Prostate gland (tissue), 2 donors: ENCODE data around the gene SREBF1. TPM values are rescaled to one million over a fixed set of nuclear protein-coding genes. Genes with fewer than 3 reads are reported as not detected.

ENCODE experiments used
- DNase-seq: peaks from one replicate; pipeline ENCODE4 v3.0.0-alpha.2; 2019; ENCODE audit warnings: low spot score
- H3K27ac ChIP-seq, 2 donors: fragments of 200-600 bp; sonication (generic); 2 replicates each; pipeline ENCODE4 v1.5.1; 2017 to 2019
- H3K27me3 ChIP-seq: fragments of 200-600 bp; sonication (generic); replicated peaks from 2 replicates; pipeline ENCODE4 v1.5.1; 2019; ENCODE audit not compliant: insufficient read depth
- H3K36me3 ChIP-seq, 2 donors: fragments of 200-600 bp; sonication (generic); 1 replicate in 1 of 2; 2 replicates in 1 of 2; pipeline versions ENCODE4 v1.5.1 to v1.8.1; 2017 to 2019
- H3K4me1 ChIP-seq: fragments of 200-600 bp; sonication (generic); replicated peaks from 2 replicates; pipeline ENCODE4 v1.5.1; 2019
- H3K4me3 ChIP-seq, 2 donors: fragments of 200-600 bp; sonication (generic); 2 replicates each; pipeline ENCODE4 v1.5.1; 2017 to 2019
- H3K9me3 ChIP-seq: fragments of 200-600 bp; sonication (generic); 2 replicates; pipeline ENCODE4 v1.5.1; 2017
- POLR2A ChIP-seq: fragments of 450-650 bp; IDR thresholded peaks from one replicate; pipeline ENCODE4 v1.6.1; 2016; ENCODE audit warnings: antibody characterized with exemption, mild to moderate bottlenecking
- POLR2AphosphoS5 ChIP-seq: sonication (generic); formaldehyde crosslinking; IDR thresholded peaks from one replicate; pipeline ENCODE4 v1.6.1; 2017; ENCODE audit warnings: antibody characterized with exemption
- WGBS: methylation state at CpG from one replicate; pipeline ENCODE4 v1.1.5; 2018; 5-methylcytosine and 5-hydroxymethylcytosine counted together
- intact Hi-C: fragments of 100-400 bp; cut with DNase I; formaldehyde crosslinking; loops from one replicate; pipeline ENCODE4 v1.14.2; 2022
- total RNA-seq, 2 donors: library from RNA; depleted of rRNA; stranded (reverse); fragments of >200 nt; gene quantifications; one replicate each; pipeline ENCODE4 v1.1.0, GENCODE V29; 2016
- TF ChIP-seq, protein P1 (sequence below), 4 experiments: fragments of 200-600 bp in 2 of 4; fragments of 450-650 bp in 2 of 4; sonication (generic) in 2 of 4; IDR thresholded peaks; 1 replicate in 3 of 4; 2 replicates in 1 of 4; pipeline ENCODE4 v1.5.1; 2016 to 2019; ENCODE audit warnings: antibody characterized with exemption in 4 of 4, mild to moderate bottlenecking in 2 of 4, moderate library complexity in 2 of 4

Gene SREBF1
- total RNA-seq, 2 donors from 2014 or later: 134 to 299 TPM

- H3K27me3 ChIP-seq: no peaks in the 10 kb centered on the region
- peaks cover 43% of the 10 kb centered on the region for H3K4me1 ChIP-seq
- H3K4me3 ChIP-seq: no peak overlapping the region
- intact Hi-C loops: loop anchor here (5.0 to 10.0 kb wide), 2 partner anchors 103 to 220 kb away; partner anchors contain the start of genes ATPAF2 and GID4
- TF ChIP-seq POLR2AphosphoS5: no peak
- WGBS: 57% methylated on average over 16 of the region's 20 CpGs
- H3K27ac ChIP-seq: peak overlapping the region; percentile 80 to 94
- H3K9me3 ChIP-seq: no peaks in the 10 kb centered on the region
- DNase-seq: no peak
- peaks cover 3 to 17% of the 10 kb centered on the region in 2 donors for H3K36me3 ChIP-seq
These were observed 22.4 kb downstream of the SREBF1 start for GRCh38 chr17:17814162-17815061.

- no peaks in the 10 kb centered on the region for H3K27me3 ChIP-seq
- H3K4me1 ChIP-seq: peaks cover 37% of the 10 kb centered on the region
- intact Hi-C loops: loop anchor here (2.0 to 10.0 kb wide), 2 partner anchors 47 to 221 kb away; partner anchors contain the start of genes ATPAF2 and GID4
- WGBS: 81% methylated on average over 8 of the region's 16 CpGs
- no peak overlapping the region for H3K4me3 ChIP-seq
- TF ChIP-seq, protein P1, sequence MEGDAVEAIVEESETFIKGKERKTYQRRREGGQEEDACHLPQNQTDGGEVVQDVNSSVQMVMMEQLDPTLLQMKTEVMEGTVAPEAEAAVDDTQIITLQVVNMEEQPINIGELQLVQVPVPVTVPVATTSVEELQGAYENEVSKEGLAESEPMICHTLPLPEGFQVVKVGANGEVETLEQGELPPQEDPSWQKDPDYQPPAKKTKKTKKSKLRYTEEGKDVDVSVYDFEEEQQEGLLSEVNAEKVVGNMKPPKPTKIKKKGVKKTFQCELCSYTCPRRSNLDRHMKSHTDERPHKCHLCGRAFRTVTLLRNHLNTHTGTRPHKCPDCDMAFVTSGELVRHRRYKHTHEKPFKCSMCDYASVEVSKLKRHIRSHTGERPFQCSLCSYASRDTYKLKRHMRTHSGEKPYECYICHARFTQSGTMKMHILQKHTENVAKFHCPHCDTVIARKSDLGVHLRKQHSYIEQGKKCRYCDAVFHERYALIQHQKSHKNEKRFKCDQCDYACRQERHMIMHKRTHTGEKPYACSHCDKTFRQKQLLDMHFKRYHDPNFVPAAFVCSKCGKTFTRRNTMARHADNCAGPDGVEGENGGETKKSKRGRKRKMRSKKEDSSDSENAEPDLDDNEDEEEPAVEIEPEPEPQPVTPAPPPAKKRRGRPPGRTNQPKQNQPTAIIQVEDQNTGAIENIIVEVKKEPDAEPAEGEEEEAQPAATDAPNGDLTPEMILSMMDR (IDR thresholded peaks at IDR 0.05): no peak
- TF ChIP-seq POLR2AphosphoS5 (no peak), POLR2A (no peak)
- H3K9me3 ChIP-seq: no peaks in the 10 kb centered on the region
- peaks cover 3 to 12% of the 10 kb centered on the region in 2 donors for H3K36me3 ChIP-seq
- peak overlapping the region; percentile 80 to 94 for H3K27ac ChIP-seq
- no peak for DNase-seq
These were observed 23.1 kb downstream of the SREBF1 start for GRCh38 chr17:17813725-17814095.

DNA sequence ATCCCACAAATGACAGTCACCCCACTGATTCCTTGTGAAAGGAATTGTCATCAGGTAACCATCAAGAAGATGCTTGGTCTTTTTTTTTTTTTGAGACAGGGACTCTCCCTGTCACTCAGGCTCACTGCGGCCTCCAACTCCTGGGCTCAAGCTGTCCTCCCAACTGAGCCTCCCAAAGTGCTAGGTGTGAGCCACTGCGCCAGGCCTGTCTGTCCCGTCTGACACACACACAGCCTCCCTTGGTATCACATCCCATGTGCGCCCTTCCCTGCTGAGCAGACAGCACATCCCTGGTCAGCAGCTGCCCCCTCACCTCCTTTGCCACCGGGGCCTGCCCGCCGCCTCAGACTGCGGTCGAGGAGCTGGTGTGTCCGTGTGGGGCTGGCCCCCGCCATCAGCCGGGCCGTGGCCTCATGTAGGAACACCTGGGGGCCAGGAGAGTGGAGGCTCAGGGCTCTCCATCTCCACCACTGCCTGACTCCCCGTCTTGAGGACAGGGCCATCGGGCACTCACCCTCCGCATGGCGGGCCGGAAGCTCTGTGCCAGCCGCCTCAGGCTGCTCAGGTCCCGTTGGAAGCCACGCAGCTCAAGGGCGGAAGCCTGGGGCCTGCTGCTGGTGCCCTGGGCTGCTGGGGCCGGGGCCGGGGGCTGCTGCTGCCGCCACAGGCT, 23.6 kb downstream of the SREBF1 start:
- no peak for DNase-seq
- intact Hi-C loops: loop anchor here (2.0 to 10.0 kb wide), 2 partner anchors 48 to 222 kb away; partner anchors contain the start of genes ATPAF2 and GID4
- H3K27me3 ChIP-seq: no peaks in the 10 kb centered on the region
- 91% methylated on average over 25 of the region's 25 CpGs for WGBS
- peaks cover 31% of the 10 kb centered on the region for H3K4me1 ChIP-seq
- H3K4me3 ChIP-seq: no peak overlapping the region
- no peaks in the 10 kb centered on the region for H3K9me3 ChIP-seq
- H3K27ac ChIP-seq: peak overlapping the region; percentile 80 to 94
- no peak for TF ChIP-seq POLR2A
- TF ChIP-seq POLR2AphosphoS5: no peak
- TF ChIP-seq, protein P1 (IDR thresholded peaks at IDR 0.05): no peak
- peaks cover 3 to 12% of the 10 kb centered on the region in 2 donors for H3K36me3 ChIP-seq

- intact Hi-C loops: loop anchor here (2.0 to 10.0 kb wide), 2 partner anchors 48 to 222 kb away; partner anchors contain the start of genes ATPAF2 and GID4
- H3K27ac ChIP-seq: peak overlapping the region; percentile 80 to 94
- no peaks in the 10 kb centered on the region for H3K9me3 ChIP-seq
- WGBS: 57% methylated on average over 56 of the region's 59 CpGs
- no peaks in the 10 kb centered on the region for H3K27me3 ChIP-seq
- peak; percentile 62 for DNase-seq
- H3K36me3 ChIP-seq: peaks cover 0 to 12% of the 10 kb centered on the region in 2 donors
- peaks cover 25% of the 10 kb centered on the region for H3K4me1 ChIP-seq
- no peak overlapping the region for H3K4me3 ChIP-seq
- TF ChIP-seq POLR2A (no peak), POLR2AphosphoS5 (peak; percentile 39)
- TF ChIP-seq, protein P1 (IDR thresholded peaks at IDR 0.05): peak; percentile 98 to 99 (median 99)
These were observed 24.4 kb downstream of the SREBF1 start for GRCh38 chr17:17812211-17813054.
